HepG2 (cell line): ENCODE data around the gene NEK9. TPM values are rescaled to one million over a fixed set of nuclear protein-coding genes. Genes with fewer than 3 reads are reported as not detected.

Experiments used
- ARNTL ChIP-seq: sonication (generic); formaldehyde crosslinking; IDR thresholded peaks from 2 replicates; pipeline ENCODE4 v1.4.0; 2020; ENCODE audit warnings: mild to moderate bottlenecking, missing genetic modification reagents
- BORCS8-MEF2B ChIP-seq: sonication (generic); formaldehyde crosslinking; IDR thresholded peaks from 2 replicates; pipeline ENCODE4 v1.8.0; 2022; ENCODE audit warnings: mild to moderate bottlenecking, missing genetic modification reagents
- HMG20B ChIP-seq: conservative IDR thresholded peaks from 2 replicates; pipeline ENCODE4 v1.6.1; 2016; ENCODE audit warnings: missing genetic modification reagents, missing compliant biosample characterization
- KLF6 ChIP-seq: IDR thresholded peaks from 2 replicates; pipeline ENCODE4 v1.8.0; 2016; ENCODE audit warnings: missing biosample characterization, missing genetic modification reagents
- MAF1 ChIP-seq: sonication (generic); formaldehyde crosslinking; IDR thresholded peaks from 2 replicates; pipeline ENCODE4 v1.5.0; 2020; ENCODE audit warnings: missing genetic modification reagents, borderline replicate concordance
- NR2F6 ChIP-seq, 2 experiments: IDR thresholded peaks; 2 replicates each; pipeline ENCODE4 v1.6.1; 2016; ENCODE audit warnings: antibody characterized with exemption in 1 of 2, mild to moderate bottlenecking in 1 of 2
- NRL ChIP-seq: sonication (generic); formaldehyde crosslinking; IDR thresholded peaks from 2 replicates; pipeline ENCODE4 v1.5.0; 2020; ENCODE audit warnings: missing genetic modification reagents, mild to moderate bottlenecking, moderate library complexity, borderline replicate concordance
- PITX1 ChIP-seq: sonication (generic); formaldehyde crosslinking; IDR thresholded peaks from 2 replicates; pipeline ENCODE4 v1.5.1; 2020; ENCODE audit warnings: mild to moderate bottlenecking, missing genetic modification reagents
- SKI ChIP-seq: fragments of 450-650 bp; IDR thresholded peaks from one replicate; pipeline ENCODE4 v1.6.1; 2018; ENCODE audit warnings: mild to moderate bottlenecking; ENCODE audit not compliant: partially characterized antibody
- SKIL ChIP-seq: sonication (generic); formaldehyde crosslinking; IDR thresholded peaks from 2 replicates; pipeline ENCODE4 v1.8.0; 2022; ENCODE audit warnings: missing genetic modification reagents, mild to moderate bottlenecking, moderate library complexity, borderline replicate concordance
- SP4 ChIP-seq: sonication (generic); formaldehyde crosslinking; IDR thresholded peaks from 2 replicates; pipeline ENCODE4 v1.8.1; 2023; ENCODE audit warnings: mild to moderate bottlenecking, missing genetic modification reagents
- U2AF1 ChIP-seq: fragments of 200-400 bp; formaldehyde crosslinking; optimal IDR thresholded peaks from 2 replicates; pipeline ENCODE3; 2017; ENCODE audit warnings: mild to moderate bottlenecking, low read depth, low read length
- ZFAT ChIP-seq: sonication (generic); formaldehyde crosslinking; conservative IDR thresholded peaks from 2 replicates; pipeline ENCODE4 v1.8.1; 2023; ENCODE audit warnings: missing genetic modification reagents, inconsistent platforms
- ZFYVE20 ChIP-seq: sonication (generic); formaldehyde crosslinking; IDR thresholded peaks from 2 replicates; pipeline ENCODE4 v1.8.0; 2023; ENCODE audit warnings: low read depth, mild to moderate bottlenecking, moderate library complexity, missing genetic modification reagents, borderline replicate concordance
- ZNF138 ChIP-seq: sonication (generic); formaldehyde crosslinking; IDR thresholded peaks from 2 replicates; pipeline ENCODE4 v1.5.0; 2020; ENCODE audit warnings: mild to moderate bottlenecking, low read depth, missing genetic modification reagents
- ZNF317 ChIP-seq: sonication (generic); formaldehyde crosslinking; IDR thresholded peaks from 2 replicates; pipeline ENCODE4 v1.5.0; 2020; ENCODE audit warnings: mild to moderate bottlenecking, missing genetic modification reagents
- ZNF510 ChIP-seq: sonication (generic); formaldehyde crosslinking; IDR thresholded peaks from 2 replicates; pipeline ENCODE4 v1.4.0; 2020; ENCODE audit warnings: low read depth, mild to moderate bottlenecking, missing genetic modification reagents
- ZNF567 ChIP-seq: sonication (generic); formaldehyde crosslinking; IDR thresholded peaks from 2 replicates; pipeline ENCODE4 v1.8.1; 2023; ENCODE audit warnings: mild to moderate bottlenecking, missing genetic modification reagents, borderline replicate concordance
- ZNF597 ChIP-seq: sonication (generic); formaldehyde crosslinking; IDR thresholded peaks from 2 replicates; pipeline ENCODE4 v1.5.0; 2020; ENCODE audit warnings: missing genetic modification reagents
- ZNF672 ChIP-seq: sonication (generic); formaldehyde crosslinking; IDR thresholded peaks from 2 replicates; pipeline ENCODE4 v1.8.1; 2022; ENCODE audit warnings: missing genetic modification reagents
- ZNF724P ChIP-seq: sonication (generic); formaldehyde crosslinking; IDR thresholded peaks from 2 replicates; pipeline ENCODE4 v1.8.0; 2022; ENCODE audit warnings: missing genetic modification reagents, borderline replicate concordance
- polyA plus RNA-seq, 8 experiments: library from polyadenylated mRNA; depleted of rRNA in 3 of 8; stranded (reverse) in 7 of 8; unstranded in 1 of 8; fragments of >200 nt; fragmentation: Illumina TruSeq in 4 of 8; extraction: Trizol in 4 of 8; gene quantifications; 2 replicates each; pipeline versions ENCODE4 v1.2.1 to v1.2.3, GENCODE V29; 2011 to 2016; ENCODE audit warnings: low read depth in 4 of 8, missing spikeins in 1 of 8, mixed read lengths in 1 of 8; ENCODE audit not compliant: insufficient read depth in 1 of 8
- total RNA-seq, 5 experiments: library from RNA; depleted of rRNA; stranded (reverse); fragments of >200 nt; fragmentation: Illumina TruSeq; extraction: Trizol; gene quantifications; 2 replicates each; pipeline ENCODE4 v1.2.3, GENCODE V29; 2016; ENCODE audit warnings: low read depth in 1 of 5
- TF ChIP-seq, protein P1 (sequence below): sonication (generic); formaldehyde crosslinking; IDR thresholded peaks from 2 replicates; pipeline ENCODE4 v1.5.0; 2020; ENCODE audit warnings: missing genetic modification reagents

NEK9 gene
- total and polyA plus RNA-seq, 2 of the 13 experiments (the other 11 are each of a cell fraction or from before 2014, with no cell fraction given) = 16.5 to 27.3 TPM

DNA sequence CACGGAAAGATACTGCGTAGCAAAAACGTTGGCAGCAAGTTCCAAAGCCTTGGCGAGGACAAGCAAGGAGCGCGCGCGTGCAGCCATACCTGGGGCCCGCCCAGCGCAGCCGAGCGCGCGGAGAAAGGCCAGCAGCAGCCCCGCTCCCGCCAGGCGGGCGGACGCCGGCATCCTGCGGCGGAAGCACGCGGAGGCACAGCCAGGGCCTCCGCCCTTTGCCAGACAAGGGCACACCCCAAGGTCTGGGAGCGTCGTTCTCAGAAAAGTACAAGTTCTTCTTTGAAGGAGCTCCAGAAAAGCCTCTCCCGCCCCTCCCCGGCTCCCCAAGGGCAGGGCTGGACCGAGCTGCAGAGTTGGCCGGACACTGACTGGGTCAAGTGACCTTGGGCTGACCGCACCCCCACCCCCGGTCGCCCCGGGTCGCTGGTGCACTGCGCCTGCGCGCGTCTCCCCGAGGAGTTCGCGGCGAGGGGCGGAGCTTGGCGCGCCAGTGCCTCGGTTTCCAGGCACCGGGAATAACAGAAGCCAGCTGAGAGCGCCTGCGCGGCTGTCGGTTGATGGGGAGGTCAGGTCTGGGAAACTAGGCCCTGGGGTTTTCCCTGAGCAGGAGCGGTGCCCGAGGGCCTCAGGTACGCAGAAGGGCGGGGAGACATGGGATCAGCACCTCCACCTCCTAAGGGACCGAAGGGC is 57.6 kb downstream of the NEK9 start, which contains the start of gene ZC2HC1C (continued):
- TF ChIP-seq MAF1 (CRISPR knock-in tag) = 0 out of 2 replicates have a peak, but pooled peaks have one; percentile 61
- 0 out of 2 replicates have a peak, but pooled peaks have one; percentile 61 for TF ChIP-seq ZNF724P
- TF ChIP-seq, protein P1, sequence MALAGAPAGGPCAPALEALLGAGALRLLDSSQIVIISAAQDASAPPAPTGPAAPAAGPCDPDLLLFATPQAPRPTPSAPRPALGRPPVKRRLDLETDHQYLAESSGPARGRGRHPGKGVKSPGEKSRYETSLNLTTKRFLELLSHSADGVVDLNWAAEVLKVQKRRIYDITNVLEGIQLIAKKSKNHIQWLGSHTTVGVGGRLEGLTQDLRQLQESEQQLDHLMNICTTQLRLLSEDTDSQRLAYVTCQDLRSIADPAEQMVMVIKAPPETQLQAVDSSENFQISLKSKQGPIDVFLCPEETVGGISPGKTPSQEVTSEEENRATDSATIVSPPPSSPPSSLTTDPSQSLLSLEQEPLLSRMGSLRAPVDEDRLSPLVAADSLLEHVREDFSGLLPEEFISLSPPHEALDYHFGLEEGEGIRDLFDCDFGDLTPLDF (CRISPR knock-in tag) = peak; percentile 93
- no peak for TF ChIP-seq U2AF1
- 0 out of 2 replicates have a peak, but pooled peaks have one; percentile 2 for TF ChIP-seq SKIL (CRISPR knock-in tag)
- TF ChIP-seq ZFYVE20 = 0 out of 2 replicates have a peak, but pooled peaks have one; percentile 48
- TF ChIP-seq HMG20B = no peak
- TF ChIP-seq BORCS8-MEF2B (CRISPR knock-in tag) = no peak
- no peak for TF ChIP-seq ZNF510
- TF ChIP-seq NR2F6 (IDR thresholded peaks at IDR 0.05) = no peak
- peak; percentile 26; the same call in 1 of the 2 replicates for TF ChIP-seq NR2F6 (CRISPR knock-in tag; IDR thresholded peaks at IDR 0.05)
- no peak for TF ChIP-seq PITX1 (CRISPR knock-in tag)
- TF ChIP-seq ZNF567 (CRISPR knock-in tag) = peak; percentile 61; the same call in 1 of the 2 replicates
- 0 out of 2 replicates have a peak, but pooled peaks have one; percentile 76 for TF ChIP-seq ZNF138 (CRISPR knock-in tag)
- TF ChIP-seq SKI = peak; percentile 64
- peak; percentile 47 for TF ChIP-seq ZNF672 (CRISPR knock-in tag)
- 0 out of 2 replicates have a peak, but pooled peaks have one; percentile 33 for TF ChIP-seq ZFAT (CRISPR knock-in tag)
- peak; percentile 50; the same call in 1 of the 2 replicates for TF ChIP-seq ARNTL
- peak; percentile 32; the same call in 1 of the 2 replicates for TF ChIP-seq ZNF317
- TF ChIP-seq KLF6 (CRISPR knock-in tag) = peak; percentile 80
- peak; percentile 73; the same call in 1 of the 2 replicates for TF ChIP-seq SP4 (CRISPR knock-in tag)
- TF ChIP-seq ZNF597 (CRISPR knock-in tag) = no peak
- peak; percentile 80; the same call in 1 of the 2 replicates for TF ChIP-seq NRL
